ES-I3 (cell line): ENCODE data around the gene ZFAND3.

Experiments
- H3K36me3 ChIP-seq: 2 replicates; pipeline ENCODE4 v1.6.1; 2013; ENCODE audit warnings: mild to moderate bottlenecking, low read length, control low read depth, moderate library complexity; ENCODE audit not compliant: insufficient read depth
- H3K4me1 ChIP-seq: 2 replicates; pipeline ENCODE4 v1.6.1; 2013; ENCODE audit warnings: mild to moderate bottlenecking, control low read depth, low read length; ENCODE audit not compliant: insufficient read depth
- H3K9ac ChIP-seq: 2 replicates; pipeline ENCODE4 v1.6.1; 2013; ENCODE audit warnings: low read depth, mild to moderate bottlenecking, low read length, moderate library complexity
- H3K9me3 ChIP-seq: 2 replicates; pipeline ENCODE4 v1.6.1; 2013; ENCODE audit warnings: mild to moderate bottlenecking, low read length, moderate library complexity; ENCODE audit not compliant: control insufficient read depth, insufficient read depth

The ZFAND3 gene

GRCh38 chr6:37809197-37809543 is 10.4 kb upstream of the ZFAND3 start:
- Histone ChIP-seq H3K9me3 (no peaks in the 10 kb centered on the region), H3K4me1 (no peaks in the 10 kb centered on the region), H3K9ac (no peak overlapping the region), H3K36me3 (no peaks in the 10 kb centered on the region)

GRCh38 chr6:37812841-37813240 is 6.7 kb upstream of the ZFAND3 start:
- Histone ChIP-seq H3K36me3 (no peaks in the 10 kb centered on the region), H3K4me1 (no peaks in the 10 kb centered on the region; the same call in 1 of the 2 replicates), H3K9me3 (no peaks in the 10 kb centered on the region)

GRCh38 chr6:37814374-37814773 is 5.2 kb upstream of the ZFAND3 start:
- Histone ChIP-seq H3K9me3 (no peaks in the 10 kb centered on the region), H3K4me1 (no peaks in the 10 kb centered on the region; the same call in 1 of the 2 replicates), H3K9ac (no peak overlapping the region), H3K36me3 (no peaks in the 10 kb centered on the region)

More at GRCh38 chr6:37812841-37813240, 6.7 kb upstream of the ZFAND3 start:
- H3K9ac ChIP-seq = no peak overlapping the region

- Histone ChIP-seq H3K9me3 (no peaks in the 10 kb centered on the region), H3K36me3 (no peaks in the 10 kb centered on the region), H3K9ac (no peak overlapping the region), H3K4me1 (peaks cover 7% of the 10 kb centered on the region; the same call in 1 of the 2 replicates)
Observed at GRCh38 chr6:37816599-37817375, 2.7 kb upstream of the ZFAND3 start.

- Histone ChIP-seq H3K4me1 (peaks cover 23% of the 10 kb centered on the region), H3K9ac (peak overlapping the region; percentile 93), H3K9me3 (no peaks in the 10 kb centered on the region), H3K36me3 (no peaks in the 10 kb centered on the region)
Observed at GRCh38 chr6:37818536-37819176, 871 bp upstream of the ZFAND3 start.

GRCh38 chr6:37819802-37820717 is 533 bp downstream of the ZFAND3 start:
- Histone ChIP-seq H3K9me3 (no peaks in the 10 kb centered on the region), H3K36me3 (no peaks in the 10 kb centered on the region), H3K4me1 (peaks cover 23% of the 10 kb centered on the region), H3K9ac (peak overlapping the region; percentile 95)

- Histone ChIP-seq H3K9me3 (no peaks in the 10 kb centered on the region), H3K9ac (peak overlapping the region; percentile 95), H3K36me3 (no peaks in the 10 kb centered on the region), H3K4me1 (peaks cover 23% of the 10 kb centered on the region)
Observed at GRCh38 chr6:37820718-37821079, 1.2 kb downstream of the ZFAND3 start.

- Histone ChIP-seq H3K4me1 (peaks cover 23% of the 10 kb centered on the region), H3K9me3 (no peaks in the 10 kb centered on the region), H3K36me3 (no peaks in the 10 kb centered on the region), H3K9ac (no peak overlapping the region)
Observed at GRCh38 chr6:37821446-37821845, 1.9 kb downstream of the ZFAND3 start.

GRCh38 chr6:37822851-37823682 is 3.5 kb downstream of the ZFAND3 start:
- Histone ChIP-seq H3K36me3 (no peaks in the 10 kb centered on the region), H3K9me3 (no peaks in the 10 kb centered on the region), H3K4me1 (peaks cover 23% of the 10 kb centered on the region), H3K9ac (no peak overlapping the region)

GRCh38 chr6:37824170-37824569 is 4.6 kb downstream of the ZFAND3 start:
- Histone ChIP-seq H3K4me1 (peaks cover 23% of the 10 kb centered on the region), H3K9ac (no peak overlapping the region), H3K9me3 (no peaks in the 10 kb centered on the region), H3K36me3 (no peaks in the 10 kb centered on the region; the same call in 1 of the 2 replicates)

GRCh38 chr6:37826188-37826587 is 6.7 kb downstream of the ZFAND3 start:
- no peak overlapping the region for H3K9ac ChIP-seq
- H3K36me3 ChIP-seq = no peaks in the 10 kb centered on the region; the same call in 1 of the 2 replicates
- H3K4me1 ChIP-seq = peaks cover 20% of the 10 kb centered on the region
- no peaks in the 10 kb centered on the region for H3K9me3 ChIP-seq

GRCh38 chr6:37826993-37827392 is 7.5 kb downstream of the ZFAND3 start:
- H3K4me1 ChIP-seq = peaks cover 15% of the 10 kb centered on the region
- no peak overlapping the region for H3K9ac ChIP-seq
- no peaks in the 10 kb centered on the region; the same call in 1 of the 2 replicates for H3K36me3 ChIP-seq
- no peaks in the 10 kb centered on the region for H3K9me3 ChIP-seq

GRCh38 chr6:37827603-37828265 is 8.2 kb downstream of the ZFAND3 start:
- Histone ChIP-seq H3K36me3 (no peaks in the 10 kb centered on the region; the same call in 1 of the 2 replicates), H3K9ac (no peak overlapping the region), H3K4me1 (peaks cover 8% of the 10 kb centered on the region), H3K9me3 (no peaks in the 10 kb centered on the region)
